Measurements from ENCODE around the gene HRH2. TPM values are rescaled to one million over a fixed set of nuclear protein-coding genes. Genes with fewer than 3 reads are reported as not detected.

HRH2 gene
- total and polyA plus RNA-seq, 9 of the 15 experiments (the other 6 are each of a cell fraction or from before 2014, with no cell fraction given): 0.04 TPM; not detected in 8

DNA sequence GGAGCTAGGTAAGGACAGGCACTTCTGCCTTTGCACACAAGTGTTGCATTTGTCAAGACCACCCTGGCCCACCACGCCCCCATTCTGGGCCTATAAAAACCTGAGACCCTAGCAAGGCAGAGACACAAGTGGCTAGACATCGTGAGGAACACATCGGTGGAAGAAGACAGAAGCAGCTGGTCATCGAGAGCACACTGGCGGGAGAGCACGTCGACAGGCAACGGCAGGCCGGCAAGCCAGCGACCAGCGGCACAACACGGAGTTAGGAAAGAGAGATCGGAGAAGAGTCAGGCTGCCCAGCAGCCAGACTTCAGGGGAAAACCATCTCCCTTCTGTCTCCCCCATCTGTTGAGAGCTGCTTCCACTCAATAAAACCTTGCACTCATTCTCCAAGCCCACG lies 76.1 kb downstream of the HRH2 start (continued):
- TF ChIP-seq, protein P1, sequence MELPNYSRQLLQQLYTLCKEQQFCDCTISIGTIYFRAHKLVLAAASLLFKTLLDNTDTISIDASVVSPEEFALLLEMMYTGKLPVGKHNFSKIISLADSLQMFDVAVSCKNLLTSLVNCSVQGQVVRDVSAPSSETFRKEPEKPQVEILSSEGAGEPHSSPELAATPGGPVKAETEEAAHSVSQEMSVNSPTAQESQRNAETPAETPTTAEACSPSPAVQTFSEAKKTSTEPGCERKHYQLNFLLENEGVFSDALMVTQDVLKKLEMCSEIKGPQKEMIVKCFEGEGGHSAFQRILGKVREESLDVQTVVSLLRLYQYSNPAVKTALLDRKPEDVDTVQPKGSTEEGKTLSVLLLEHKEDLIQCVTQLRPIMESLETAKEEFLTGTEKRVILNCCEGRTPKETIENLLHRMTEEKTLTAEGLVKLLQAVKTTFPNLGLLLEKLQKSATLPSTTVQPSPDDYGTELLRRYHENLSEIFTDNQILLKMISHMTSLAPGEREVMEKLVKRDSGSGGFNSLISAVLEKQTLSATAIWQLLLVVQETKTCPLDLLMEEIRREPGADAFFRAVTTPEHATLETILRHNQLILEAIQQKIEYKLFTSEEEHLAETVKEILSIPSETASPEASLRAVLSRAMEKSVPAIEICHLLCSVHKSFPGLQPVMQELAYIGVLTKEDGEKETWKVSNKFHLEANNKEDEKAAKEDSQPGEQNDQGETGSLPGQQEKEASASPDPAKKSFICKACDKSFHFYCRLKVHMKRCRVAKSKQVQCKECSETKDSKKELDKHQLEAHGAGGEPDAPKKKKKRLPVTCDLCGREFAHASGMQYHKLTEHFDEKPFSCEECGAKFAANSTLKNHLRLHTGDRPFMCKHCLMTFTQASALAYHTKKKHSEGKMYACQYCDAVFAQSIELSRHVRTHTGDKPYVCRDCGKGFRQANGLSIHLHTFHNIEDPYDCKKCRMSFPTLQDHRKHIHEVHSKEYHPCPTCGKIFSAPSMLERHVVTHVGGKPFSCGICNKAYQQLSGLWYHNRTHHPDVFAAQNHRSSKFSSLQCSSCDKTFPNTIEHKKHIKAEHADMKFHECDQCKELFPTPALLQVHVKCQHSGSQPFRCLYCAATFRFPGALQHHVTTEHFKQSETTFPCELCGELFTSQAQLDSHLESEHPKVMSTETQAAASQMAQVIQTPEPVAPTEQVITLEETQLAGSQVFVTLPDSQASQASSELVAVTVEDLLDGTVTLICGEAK (IDR thresholded peaks at IDR 0.05): no peak
- TF ChIP-seq, protein P1 (CRISPR knock-in tag; IDR thresholded peaks at IDR 0.05): no peak
